Stimulated activated CD4-positive, alpha-beta T cell treated with anti-CD3 and anti-CD28 coated beads, TNF-alpha, amount 100 ng/mL, for 1 hour (primary cell): ENCODE measurements around the gene CARNS1.
"Not testable (repeated sequence)": the region's sequence is repeated elsewhere in the genome, so short reads cannot be mapped to it uniquely, and the experiment has no call there.

Experiments
- DNase-seq, 3 donors: peaks; one replicate each; pipeline ENCODE4 v3.0.0-alpha.2; 2020; ENCODE audit warnings: low read depth in 3 of 3, low spot score in 1 of 3

The CARNS1 gene

DNA sequence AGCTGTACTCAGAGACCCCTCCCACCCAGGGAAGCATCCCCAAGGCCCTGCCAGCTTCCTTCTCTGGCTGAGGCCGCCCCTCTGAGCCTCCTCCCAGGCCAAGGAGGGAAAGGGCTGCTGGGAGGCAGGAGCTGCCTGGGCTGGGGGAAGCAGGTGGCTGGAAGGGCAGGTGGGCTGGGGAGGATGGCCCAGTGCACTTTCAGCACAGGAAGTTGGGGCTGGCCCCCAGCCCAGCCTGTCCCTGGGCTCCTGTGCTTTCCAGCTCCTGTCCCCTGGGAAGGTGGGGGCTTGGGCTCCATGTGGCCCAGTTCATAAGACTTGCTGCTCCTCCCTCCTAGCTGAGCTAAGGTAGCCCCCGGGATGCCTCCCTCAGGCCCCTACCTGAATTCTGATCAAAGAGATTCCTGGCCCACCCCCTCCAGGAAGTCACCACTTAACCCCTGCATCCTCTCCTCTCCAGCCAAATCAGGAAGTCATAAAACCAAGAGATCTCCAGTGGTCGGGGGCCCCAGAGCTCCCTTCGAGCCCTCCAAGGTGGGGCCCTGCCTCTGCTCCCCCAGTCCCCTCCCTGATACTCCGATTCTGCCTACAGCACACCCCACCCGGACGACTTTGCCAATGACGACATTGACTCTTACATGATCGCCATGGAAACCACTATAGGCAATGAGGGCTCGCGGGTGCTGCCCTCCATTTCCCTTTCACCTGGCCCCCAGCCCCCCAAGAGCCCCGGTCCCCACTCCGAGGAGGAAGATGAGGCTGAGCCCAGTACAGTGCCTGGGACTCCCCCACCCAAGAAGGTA is 18.7 kb upstream of the CARNS1 start:
- no peak for DNase-seq

- DNase-seq, result no peak
Observed at GRCh38 chr11:67397536-67397935, 17.9 kb upstream of the CARNS1 start.

GRCh38 chr11:67397986-67398660 is 17.4 kb upstream of the CARNS1 start:
- no peak for DNase-seq

GRCh38 chr11:67398661-67399563 is 16.6 kb upstream of the CARNS1 start:
- no peak for DNase-seq

GRCh38 chr11:67400251-67400941 is 15.1 kb upstream of the CARNS1 start:
- no peak for DNase-seq

DNA sequence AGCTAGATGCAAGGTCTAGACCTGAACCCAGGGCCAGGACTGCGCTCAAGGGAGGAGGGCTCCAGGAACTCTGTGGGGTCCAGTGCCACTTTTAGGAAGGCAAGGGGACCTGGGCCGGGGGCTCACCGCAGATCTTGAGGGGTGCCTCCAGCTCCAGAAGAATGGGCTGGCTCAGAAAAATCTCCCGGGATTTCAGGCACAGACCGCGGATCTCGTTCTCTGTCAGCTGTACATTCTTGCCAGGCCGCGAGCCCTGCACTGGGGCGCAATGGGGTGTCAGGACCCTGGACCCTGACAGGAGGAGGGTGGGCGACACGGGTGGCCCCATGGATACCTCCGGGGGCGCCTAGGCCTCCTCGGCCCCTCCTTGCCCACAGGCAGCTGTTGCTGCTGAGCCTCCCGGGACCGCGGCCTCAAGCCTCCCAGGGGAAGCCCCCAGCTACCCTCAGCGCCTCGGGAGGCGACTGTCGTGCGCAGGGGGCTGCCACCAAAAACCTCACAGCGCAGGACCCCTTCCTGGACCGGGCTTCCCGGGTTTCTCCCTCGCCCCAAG is 14.5 kb upstream of the CARNS1 start:
- DNase-seq, result no peak

DNA sequence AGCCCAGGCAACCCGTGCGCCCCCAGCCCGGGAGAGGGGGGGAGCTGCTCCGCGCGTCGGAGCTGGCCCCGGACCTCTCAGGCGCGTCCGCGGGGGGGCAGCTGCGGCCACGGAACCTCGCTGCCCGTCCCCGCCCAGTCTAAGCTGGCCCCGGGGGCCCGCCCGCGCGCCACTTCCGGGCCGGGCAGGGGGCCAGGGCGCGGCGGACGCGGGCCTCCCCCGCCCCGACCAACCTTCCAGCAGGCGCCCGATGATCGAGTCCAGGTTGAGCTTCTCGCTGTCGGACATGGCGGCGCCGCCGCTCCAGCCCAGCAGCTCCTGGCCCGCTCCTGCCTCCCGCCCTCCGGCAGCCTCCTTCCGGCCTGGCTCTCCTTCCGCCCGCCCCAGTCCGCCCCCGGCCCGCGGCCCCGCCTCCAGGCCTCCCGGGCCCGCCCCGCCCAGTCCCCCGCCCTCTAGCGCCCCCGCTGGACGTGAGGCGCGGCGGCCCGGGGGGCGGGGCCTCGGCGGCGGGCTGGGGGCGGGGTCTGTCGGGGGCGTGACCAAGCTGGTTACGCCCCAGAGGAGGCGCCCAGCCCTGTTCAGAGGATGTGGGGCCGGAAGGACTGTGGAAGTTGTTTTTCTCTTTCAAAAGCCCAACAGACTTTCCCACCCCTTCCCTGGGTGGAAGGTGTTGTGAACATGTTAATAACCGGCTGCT is 13.8 kb upstream of the CARNS1 start, which contains the start of gene PPP1CA:
Gene PPP1CA, minus strand, starts transcription at position 364 of the 697 bp plus-strand sequence. Its CDS starts 76 bp downstream, at position 288.
- peak; percentile 80 to 95 (median 91) for DNase-seq

DNA sequence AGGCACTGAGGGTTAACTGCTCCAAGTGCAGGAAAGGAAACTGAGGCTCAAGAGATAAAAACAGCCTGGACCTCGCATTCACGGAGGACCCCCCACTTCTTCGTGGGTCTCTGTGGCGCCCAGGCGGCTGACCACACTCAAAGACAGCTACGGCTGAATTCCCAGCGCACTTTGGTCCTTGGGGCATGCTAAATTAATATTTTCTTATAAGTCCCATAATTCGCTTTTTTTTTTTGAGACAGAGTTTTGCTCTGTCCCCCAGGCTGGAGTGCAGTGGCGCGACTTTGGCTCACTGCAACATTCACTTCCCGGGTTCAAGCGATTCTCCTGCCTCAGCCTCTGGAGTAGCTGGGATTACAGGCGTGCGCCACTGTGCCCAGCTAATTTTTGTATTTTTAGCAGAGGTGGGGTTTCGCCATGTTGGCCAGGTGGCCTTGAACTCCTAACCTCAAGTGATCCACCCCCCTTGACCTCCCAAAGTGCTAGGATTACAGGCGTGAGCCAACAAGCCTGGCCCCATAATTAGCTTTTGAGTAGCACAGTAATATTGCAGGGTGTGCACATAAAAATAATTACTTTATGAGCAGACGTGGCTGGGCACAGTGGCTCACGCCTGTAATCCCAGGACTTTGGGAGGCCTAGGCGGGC is 13.2 kb upstream of the CARNS1 start:
- not testable (repeated sequence) for DNase-seq

- not testable (repeated sequence) for DNase-seq
Observed at GRCh38 chr11:67403085-67403484, 12.4 kb upstream of the CARNS1 start.

DNA sequence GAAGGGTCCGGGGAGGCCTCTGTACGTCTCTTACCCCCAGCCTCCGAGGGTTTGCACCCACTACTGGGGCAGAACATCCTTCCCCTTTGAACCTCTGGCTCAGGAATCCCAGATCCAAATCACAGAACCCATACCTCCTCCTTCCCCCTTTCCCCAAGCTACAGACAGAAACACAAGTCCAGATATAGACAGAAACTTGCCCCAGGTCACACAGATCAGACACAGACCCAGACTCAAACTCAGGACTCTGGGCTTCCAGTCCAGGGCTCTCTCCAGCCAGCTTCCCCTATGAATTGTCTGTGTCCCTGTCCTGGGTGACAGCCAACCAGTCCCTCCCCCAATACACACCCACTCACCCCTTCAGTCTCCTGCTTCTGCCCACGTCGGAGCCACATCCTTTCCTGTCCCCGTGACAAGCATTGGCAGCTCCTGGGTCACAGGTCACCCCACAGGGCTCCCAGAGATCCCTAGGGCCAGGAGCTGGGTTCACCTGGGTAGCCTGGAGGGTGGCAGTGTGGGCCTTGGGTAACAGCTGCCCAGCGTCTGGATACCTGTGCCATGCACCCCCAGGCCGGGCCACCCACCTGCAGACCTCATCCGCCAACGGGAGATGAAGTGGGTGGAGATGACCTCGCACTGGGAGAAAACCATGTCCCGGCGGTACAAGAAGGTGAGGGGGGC is 10.8 kb upstream of the CARNS1 start:
- no peak for DNase-seq

DNA sequence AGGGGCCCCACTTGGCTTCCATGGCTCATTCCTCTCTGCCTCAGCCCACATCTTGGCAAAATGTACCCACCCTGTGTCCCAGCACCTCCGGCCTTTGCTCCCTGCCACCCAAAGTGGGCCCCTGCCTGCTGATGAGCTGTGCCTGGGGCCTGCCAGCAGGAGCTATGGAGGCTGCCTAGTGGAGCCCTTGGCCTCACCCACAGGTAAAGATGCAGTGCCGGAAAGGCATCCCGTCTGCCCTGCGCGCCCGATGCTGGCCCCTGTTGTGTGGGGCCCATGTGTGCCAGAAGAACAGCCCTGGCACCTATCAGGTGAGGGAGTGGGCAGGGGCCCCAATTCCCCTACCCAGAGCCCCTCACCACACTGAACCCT is 10.3 kb upstream of the CARNS1 start:
- no peak for DNase-seq

DNA sequence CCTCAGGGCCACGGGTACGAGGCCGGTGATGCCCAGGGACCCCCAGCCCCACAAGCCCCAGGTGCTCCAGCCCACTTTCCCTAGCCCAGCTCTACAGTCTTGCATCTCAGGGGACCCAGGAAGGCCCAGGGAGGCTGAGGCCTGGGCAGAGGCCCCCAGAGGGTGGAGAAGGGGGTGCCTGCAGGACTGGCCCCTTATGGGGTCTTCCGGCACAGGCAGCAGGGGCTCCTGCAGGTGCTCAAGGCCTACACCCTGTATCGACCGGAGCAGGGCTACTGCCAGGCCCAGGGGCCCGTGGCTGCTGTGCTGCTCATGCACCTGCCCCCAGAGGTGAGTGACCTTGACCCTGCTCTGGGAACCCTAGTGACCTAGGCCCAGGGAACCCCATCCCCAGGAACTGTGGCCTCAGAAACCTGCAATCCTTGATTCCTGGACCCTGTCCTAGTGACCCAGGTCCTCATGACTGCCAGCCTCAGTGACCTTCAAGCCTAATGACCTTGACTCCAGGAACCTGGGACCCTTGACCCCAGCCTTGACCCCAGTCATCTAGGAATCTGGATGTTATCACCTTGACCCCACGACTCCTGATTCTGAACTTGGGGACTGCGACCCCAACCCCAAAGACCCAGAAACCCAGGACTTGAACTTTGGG is 9.7 kb upstream of the CARNS1 start:
- DNase-seq, result no peak

GRCh38 chr11:67406420-67406968 is 9.0 kb upstream of the CARNS1 start:
- DNase-seq, result no peak

DNA sequence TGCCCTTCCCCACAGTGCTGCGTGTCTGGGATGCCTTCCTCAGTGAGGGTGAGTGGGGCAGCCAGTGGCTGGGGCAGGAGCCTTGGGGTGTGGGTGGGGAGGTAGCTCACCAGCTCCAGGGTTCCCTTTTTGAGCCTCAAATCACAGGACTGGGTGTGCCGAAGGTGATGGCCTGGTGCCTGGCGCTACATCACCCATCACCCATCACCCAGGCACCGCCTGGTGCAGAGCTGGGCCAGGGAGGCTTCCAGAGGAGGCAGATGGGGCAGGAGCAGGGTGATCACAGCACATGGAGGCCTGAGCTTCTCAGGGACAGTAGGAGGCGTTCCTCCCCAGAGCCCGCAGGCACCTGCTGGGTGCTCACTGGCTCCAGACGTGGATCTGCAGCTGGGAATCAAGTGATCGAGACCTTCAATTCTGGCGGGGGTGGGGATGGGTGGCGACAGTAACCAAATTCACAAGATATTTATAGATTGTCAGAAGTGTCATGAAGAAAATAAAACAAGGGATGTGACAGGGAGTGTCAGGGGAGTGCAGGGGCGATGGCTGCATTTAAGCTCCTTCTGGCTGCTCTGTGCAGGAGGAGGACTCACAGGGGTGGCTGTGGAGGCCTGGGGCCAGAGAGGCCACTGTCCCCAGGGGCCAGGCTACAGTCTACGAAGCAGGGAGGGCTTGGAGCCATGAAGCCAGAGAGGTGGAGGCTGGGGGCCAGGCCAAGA is 8.3 kb upstream of the CARNS1 start:
- DNase-seq, result no peak

DNA sequence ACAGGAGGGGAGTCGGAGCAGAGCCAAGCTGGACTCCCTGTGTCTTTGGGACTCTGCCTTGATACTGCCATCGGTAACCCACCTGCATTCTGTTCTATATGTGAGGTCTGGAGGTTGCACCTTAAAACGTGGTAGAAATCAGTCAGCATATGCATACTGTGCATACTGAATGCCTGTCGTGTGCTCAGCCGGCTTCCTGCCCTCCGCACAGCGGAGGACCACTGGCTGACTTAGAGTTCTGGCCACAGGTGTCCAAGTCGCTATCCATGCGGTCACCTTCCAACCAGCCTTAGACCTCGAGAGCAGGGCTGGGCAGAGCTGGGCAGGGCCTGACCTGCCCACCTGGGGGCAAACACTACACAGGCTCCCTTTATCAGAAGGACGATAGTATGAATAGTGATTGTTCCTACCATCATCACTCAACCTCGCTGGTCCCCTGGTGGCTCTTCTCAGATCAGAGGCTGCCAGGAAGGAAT is 7.8 kb upstream of the CARNS1 start:
- no peak for DNase-seq

DNA sequence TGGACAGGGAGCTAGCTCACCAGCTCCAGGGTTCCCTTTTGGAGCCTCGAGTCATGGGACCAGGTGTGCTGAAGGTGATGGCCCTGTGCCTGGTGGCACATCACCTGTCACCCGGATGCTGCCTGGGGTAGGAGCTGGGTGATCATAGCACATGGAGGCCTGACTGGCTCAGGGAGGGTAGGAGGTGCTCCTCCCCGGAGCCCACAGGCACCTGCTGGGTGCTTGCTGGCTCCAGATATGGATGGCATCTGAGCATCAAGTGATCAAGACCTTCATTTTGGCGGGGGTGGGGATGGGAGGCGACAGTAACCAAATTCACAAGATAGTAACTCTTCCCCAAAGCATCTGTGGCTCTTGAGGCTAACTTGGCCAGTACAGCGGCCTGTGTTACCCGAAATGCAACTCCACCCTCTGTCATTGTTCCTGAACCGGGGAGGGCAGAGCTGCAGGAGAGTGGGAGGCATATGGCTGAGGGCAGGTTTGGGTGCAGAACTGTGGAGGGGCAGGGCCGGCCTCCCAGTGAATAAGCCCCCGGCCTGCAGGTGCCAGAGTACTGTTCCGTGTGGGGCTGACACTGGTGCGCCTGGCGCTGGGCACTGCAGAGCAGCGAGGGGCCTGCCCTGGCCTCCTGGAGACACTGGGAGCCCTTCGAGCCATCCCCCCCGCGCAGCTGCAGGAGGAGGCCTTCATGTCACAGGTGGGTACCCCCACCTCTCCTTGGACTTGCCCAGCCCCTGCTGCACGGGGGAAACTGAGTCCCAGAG is 6.9 kb upstream of the CARNS1 start:
- no peak for DNase-seq

DNA sequence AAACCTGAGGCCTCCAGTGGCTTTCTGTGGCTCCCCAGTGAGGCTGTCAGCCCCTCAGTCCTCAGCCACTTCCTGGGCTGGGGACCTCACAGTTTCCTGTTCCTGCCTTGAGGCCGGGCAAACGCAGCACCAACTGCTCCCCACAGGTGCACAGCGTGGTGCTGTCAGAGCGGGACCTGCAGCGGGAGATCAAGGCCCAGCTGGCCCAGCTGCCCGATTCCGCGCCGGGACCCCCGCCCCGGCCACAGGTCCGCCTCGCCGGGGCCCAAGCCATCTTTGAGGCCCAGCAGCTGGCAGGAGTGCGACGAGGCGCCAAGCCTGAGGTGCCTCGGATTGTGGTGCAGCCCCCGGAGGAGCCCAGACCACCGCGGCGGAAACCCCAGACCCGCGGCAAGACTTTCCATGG is 6.2 kb upstream of the CARNS1 start:
- peak in 2 of 3 donors; percentile 45 to 56 for DNase-seq
